Stimulated activated CD4-positive, alpha-beta T cell treated with anti-CD3 and anti-CD28 coated beads, Interleukin-1b, Interleukin-23, amount 100 ng/mL, for 1 hour (primary cell): ENCODE data around the gene EDIL3.
"Not testable (repeated sequence)": the region's sequence is repeated elsewhere in the genome, so short reads cannot be mapped to it uniquely, and the experiment has no call there.

Source experiments
- DNase-seq, 2 donors: peaks; one replicate each; pipeline ENCODE4 v3.0.0-alpha.2; 2020; ENCODE audit warnings: low read depth in 2 of 2

The EDIL3 gene

GRCh38 chr5:84299959-84300358 lies 84.7 kb downstream of the EDIL3 start:
- no peak for DNase-seq

GRCh38 chr5:84298628-84299027 lies 86.1 kb downstream of the EDIL3 start:
- no peak for DNase-seq

- DNase-seq: not testable (repeated sequence)
These were observed 87.0 kb downstream of the EDIL3 start for GRCh38 chr5:84297641-84298040.

DNA sequence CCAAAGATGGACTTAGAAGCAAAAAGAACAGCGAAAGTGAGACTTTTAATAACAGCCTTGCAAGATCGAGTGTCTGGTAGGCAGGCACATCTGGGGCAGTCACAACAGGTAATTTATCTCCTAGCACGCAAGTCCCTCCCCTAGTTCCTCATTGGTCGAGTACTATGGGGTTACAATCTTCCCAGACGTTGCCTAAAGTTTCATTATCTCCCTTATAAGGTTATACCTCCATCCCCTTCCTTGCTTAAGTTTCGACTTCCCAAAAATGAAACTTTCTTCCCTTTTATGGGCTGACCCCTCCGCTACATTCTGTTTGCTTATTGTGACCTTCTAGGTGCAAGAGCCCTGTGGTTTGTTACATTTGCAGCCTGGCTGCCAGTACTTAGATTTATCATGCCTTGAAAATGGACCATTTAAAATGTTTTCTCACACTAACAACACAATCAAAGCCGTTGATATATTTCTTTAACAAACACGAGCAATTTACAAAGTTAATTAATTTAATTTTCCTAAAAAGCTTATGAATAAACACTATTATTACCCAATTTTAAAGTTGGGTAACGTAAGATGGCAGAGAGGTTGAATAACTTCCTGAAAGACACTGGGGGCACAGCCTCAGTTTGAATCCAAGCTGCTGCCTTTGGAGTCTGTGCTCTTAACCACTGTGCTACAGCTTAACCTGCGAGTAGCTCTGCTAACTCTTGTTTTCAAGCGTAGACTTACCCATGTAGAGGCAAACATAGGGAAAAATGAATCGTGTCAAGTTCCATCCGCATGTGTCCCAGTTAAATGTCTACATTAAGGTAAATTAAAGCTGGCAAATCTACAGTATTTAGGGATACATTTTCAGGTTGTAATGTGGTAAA lies 91.7 kb downstream of the EDIL3 start:
- no peak for DNase-seq

DNA sequence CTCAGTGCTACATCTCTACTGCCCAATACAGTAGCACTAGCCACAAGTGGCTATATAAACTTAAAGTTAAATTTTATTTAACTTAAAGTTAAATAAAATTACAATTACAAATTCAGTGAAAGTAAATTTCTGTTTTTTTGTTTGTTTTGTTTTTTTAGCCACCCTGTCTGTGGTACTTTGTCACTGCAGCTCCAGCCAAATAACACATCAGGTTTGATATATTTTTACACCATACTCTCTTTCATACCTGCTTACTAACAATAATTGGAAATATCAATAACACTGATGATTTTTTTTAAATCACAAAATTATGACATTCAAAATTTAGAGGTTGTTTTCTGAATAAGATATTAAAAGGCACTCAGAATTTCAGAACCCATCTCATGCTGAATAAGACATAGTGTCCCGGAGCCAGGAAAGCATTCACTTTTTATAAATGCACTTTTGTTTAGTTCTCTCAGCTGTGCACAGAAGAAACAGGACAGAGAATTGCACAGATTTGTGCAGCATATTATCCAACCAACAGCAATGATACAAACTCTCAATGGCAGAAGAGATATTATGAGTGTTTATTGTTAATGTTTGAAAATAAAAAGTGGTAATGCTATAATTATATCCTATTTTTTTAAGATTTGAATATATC lies 92.6 kb downstream of the EDIL3 start:
- no peak for DNase-seq

DNA sequence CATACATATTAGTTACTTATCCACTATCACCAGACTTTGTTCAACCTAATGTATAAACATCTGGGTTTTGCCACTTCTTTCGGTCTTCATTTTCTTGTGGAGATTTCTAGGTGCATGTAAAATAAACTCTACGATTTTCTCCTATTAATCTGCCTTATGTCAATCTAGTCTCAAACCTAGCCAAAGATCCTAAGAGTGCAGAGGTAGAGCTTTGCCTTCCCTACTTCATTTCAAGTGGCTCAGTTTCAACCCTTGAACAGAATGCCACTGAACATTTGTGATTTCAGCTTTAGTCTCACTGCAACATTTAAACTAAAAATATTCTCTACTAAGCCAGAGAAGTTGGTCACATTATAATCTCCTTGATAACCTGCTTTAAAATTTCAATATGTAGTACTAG lies 94.0 kb downstream of the EDIL3 start:
- no peak for DNase-seq

- no peak for DNase-seq
These were observed 94.5 kb downstream of the EDIL3 start for GRCh38 chr5:84290161-84290560.

DNA sequence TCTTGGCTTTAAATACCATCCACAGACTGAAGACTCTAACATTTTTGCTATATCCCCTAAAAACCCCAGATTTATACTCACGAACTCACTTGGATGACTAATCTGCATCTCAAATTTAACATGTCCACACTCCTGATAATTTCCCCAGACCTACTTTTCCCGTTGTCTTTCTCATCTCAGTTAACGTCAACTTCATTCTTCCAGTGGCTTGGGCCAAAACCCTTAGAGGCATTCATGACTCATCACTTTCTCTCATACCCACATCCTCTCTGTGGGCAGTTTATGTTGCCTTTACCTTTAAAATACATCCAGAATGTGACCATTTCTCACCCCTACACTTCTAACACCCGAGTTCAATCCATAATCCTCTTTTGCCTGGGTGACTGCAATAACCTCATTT lies 96.7 kb downstream of the EDIL3 start:
- DNase-seq: no peak

- DNase-seq: no peak
These were observed 98.0 kb downstream of the EDIL3 start for GRCh38 chr5:84286662-84287061.

GRCh38 chr5:84285641-84286637 lies 98.7 kb downstream of the EDIL3 start:
- no peak for DNase-seq

DNA sequence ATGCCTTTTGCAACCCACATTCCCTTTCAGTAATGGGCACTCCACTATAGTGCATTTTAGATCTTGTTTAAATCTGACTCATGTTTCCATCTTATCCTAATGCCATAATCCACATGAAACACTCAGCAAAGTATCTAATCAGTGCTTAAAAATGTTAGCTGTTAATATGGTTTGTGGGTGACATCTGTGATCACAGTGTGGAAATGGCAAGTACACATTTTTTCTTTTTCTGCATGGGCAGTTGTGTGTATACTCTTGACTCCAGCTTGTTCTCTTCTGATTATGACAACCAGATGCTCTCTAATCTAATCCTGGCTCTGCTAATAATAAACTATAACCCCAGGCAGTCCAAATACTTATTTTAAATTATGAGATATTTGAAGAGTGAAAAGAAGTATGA lies 103.3 kb downstream of the EDIL3 start:
- no peak for DNase-seq

DNA sequence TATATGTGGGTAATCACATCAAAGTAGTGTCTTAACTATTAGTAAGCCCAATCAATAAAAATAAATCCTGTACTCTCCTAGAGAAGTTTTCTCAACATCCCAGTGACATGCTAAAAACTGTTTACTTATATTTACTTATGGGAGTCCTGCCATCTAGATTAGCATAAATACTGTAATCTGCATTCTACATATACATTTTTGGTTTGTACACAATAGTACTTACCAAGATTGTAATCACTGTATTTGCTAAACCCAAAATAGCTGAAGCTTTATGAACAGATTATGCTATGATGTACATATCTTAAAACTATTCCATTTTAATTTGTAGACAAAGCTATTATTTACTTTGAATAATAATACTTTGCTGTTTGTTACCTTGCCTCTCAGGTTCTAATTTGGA lies 105.4 kb downstream of the EDIL3 start:
- DNase-seq: no peak

- no peak for DNase-seq
These were observed 109.1 kb downstream of the EDIL3 start for GRCh38 chr5:84275609-84276008.

- DNase-seq: no peak
These were observed 109.9 kb downstream of the EDIL3 start for GRCh38 chr5:84274585-84275468.

DNA sequence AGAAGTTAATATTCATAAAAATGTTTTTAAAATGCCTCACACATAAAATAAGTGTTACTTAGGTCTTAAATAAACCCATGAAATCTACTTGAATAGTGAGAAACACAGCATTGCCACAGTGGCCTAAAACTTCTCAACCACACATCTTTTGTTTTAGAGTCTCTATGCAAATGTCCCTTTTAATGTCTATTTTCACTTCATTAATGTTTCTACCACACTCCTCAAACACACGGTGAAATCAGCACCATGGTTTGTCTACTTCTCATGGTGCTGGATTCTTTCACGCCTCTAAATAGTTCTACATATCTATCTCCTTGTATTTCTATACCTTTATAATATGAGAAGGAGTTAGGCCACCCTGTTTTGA lies 111.2 kb downstream of the EDIL3 start:
- no peak for DNase-seq

GRCh38 chr5:84272771-84273516 lies 111.7 kb downstream of the EDIL3 start:
- DNase-seq: no peak

- DNase-seq: no peak
These were observed 118.7 kb downstream of the EDIL3 start for GRCh38 chr5:84265739-84266550.

DNA sequence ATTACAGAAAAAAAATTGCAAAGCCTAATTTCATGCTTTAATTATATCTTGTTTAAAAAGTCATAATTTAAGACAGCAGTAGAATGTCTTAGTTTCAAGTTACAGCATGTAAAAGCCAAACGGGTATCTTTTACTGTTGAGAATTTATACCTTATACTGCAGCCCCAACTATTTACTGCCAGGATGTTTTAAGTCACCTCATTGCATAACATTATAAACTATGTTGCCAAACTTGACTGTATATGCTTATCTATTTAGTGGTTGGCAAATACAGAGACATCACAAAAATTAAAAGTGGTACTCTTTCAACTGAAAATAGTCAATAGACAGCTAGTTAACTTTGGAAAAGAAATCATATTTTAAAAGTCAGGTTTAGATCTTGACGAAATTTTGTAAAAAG lies 119.5 kb downstream of the EDIL3 start:
- no peak for DNase-seq

- DNase-seq: no peak
These were observed 123.7 kb downstream of the EDIL3 start for GRCh38 chr5:84260939-84261338.

- DNase-seq: no peak
These were observed 124.5 kb downstream of the EDIL3 start for GRCh38 chr5:84260140-84260539.
